K562 (cell line): ENCODE measurements around the gene CHERP.

ENCODE experiments used
- CHD1 ChIP-seq: fragments of 200-600 bp; sonication (generic); IDR thresholded peaks from one replicate; pipeline ENCODE4 v1.6.1; 2012; ENCODE audit warnings: mild to moderate bottlenecking, moderate library complexity, low read length, inconsistent platforms
- CTCF ChIP-seq, 3 experiments: IDR thresholded peaks in 2 of 3; conservative IDR thresholded peaks in 1 of 3; 2 replicates each; pipeline ENCODE4 v1.5.1; 2011 to 2012; ENCODE audit warnings: low read length in 3 of 3, mild to moderate bottlenecking in 3 of 3, control low read depth in 2 of 3, improper control_type of control experiment in 1 of 3, inconsistent platforms in 1 of 3, low read depth in 1 of 3, mixed read lengths in 1 of 3, moderate library complexity in 1 of 3; ENCODE audit not compliant: insufficient read depth in 2 of 3
- E2F5 ChIP-seq: sonication (generic); formaldehyde crosslinking; IDR thresholded peaks from 2 replicates; pipeline ENCODE4 v1.8.0; 2022; ENCODE audit warnings: mild to moderate bottlenecking, missing genetic modification reagents
- FOXK1 ChIP-seq: sonication (generic); formaldehyde crosslinking; IDR thresholded peaks from 2 replicates; pipeline ENCODE4 v1.8.0; 2022; ENCODE audit warnings: missing genetic modification reagents, mild to moderate bottlenecking, borderline replicate concordance
- JUND ChIP-seq, 2 experiments: IDR thresholded peaks; 2 replicates in 1 of 2; 3 replicates in 1 of 2; pipeline ENCODE4 v1.6.1; 2011; ENCODE audit warnings: borderline replicate concordance in 2 of 2, low read depth in 2 of 2, low read length in 2 of 2, improper control_type of control experiment in 1 of 2, missing biosample characterization in 1 of 2, missing genetic modification characterization in 1 of 2, missing genetic modification reagents in 1 of 2
- MTA1 ChIP-seq: fragments of 450-650 bp; IDR thresholded peaks from 2 replicates; pipeline ENCODE4 v1.6.1; 2017; ENCODE audit warnings: borderline replicate concordance
- NELFE ChIP-seq: IDR thresholded peaks from 2 replicates; pipeline ENCODE4 v1.6.1; 2011; ENCODE audit warnings: mild to moderate bottlenecking; ENCODE audit not compliant: insufficient read depth, insufficient read length
- OTX1 ChIP-seq: fragments of 450-650 bp; formaldehyde crosslinking; IDR thresholded peaks from 2 replicates; pipeline ENCODE4 v1.4.0; 2022; ENCODE audit warnings: mild to moderate bottlenecking
- RFX7 ChIP-seq: fragments of 250-450 bp; sonication (Bioruptor Pico); IDR thresholded peaks from 2 replicates; pipeline ENCODE4 v1.5.1; 2021; ENCODE audit warnings: mild to moderate bottlenecking
- TFAM ChIP-seq: fragments of 250-450 bp; sonication (Bioruptor Pico); conservative IDR thresholded peaks from 2 replicates; pipeline ENCODE4 v1.5.0; 2021; ENCODE audit warnings: mild to moderate bottlenecking, moderate library complexity
- ZBTB49 ChIP-seq: sonication (generic); formaldehyde crosslinking; IDR thresholded peaks from 2 replicates; pipeline ENCODE4 v1.8.0; 2022; ENCODE audit warnings: missing genetic modification reagents, mild to moderate bottlenecking, borderline replicate concordance
- ZNF408 ChIP-seq: fragments of 250-450 bp; sonication (Bioruptor Pico); IDR thresholded peaks from 2 replicates; pipeline ENCODE4 v1.4.0; 2020; ENCODE audit warnings: low read depth, mild to moderate bottlenecking, moderate library complexity
- ZNF75A ChIP-seq: fragments of 450-650 bp; formaldehyde crosslinking; IDR thresholded peaks from 2 replicates; pipeline ENCODE4 v1.4.0; 2020; ENCODE audit warnings: mild to moderate bottlenecking
- ZNF79 ChIP-seq: fragments of 250-450 bp; sonication (Bioruptor Pico); IDR thresholded peaks from 2 replicates; pipeline ENCODE4 v1.4.0; 2020; ENCODE audit warnings: low read depth, mild to moderate bottlenecking, moderate library complexity

- TF ChIP-seq ZNF75A (CRISPR knock-in tag) (no peak), ZNF79 (CRISPR knock-in tag) (no peak), ZBTB49 (CRISPR knock-in tag) (no peak), RFX7 (CRISPR knock-in tag) (no peak), ZNF408 (CRISPR knock-in tag) (no peak), TFAM (no peak), JUND (IDR thresholded peaks at IDR 0.05; ENCODE audit: borderline replicate concordance, low read depth, low read length) (no peak), JUND (tag; IDR thresholded peaks at IDR 0.05; ENCODE audit: borderline replicate concordance, low read depth, low read length) (no peak), CHD1 (no peak), OTX1 (CRISPR knock-in tag) (no peak), MTA1 (no peak), CTCF (IDR thresholded peaks at IDR 0.05 in 2 of 3, conservative IDR thresholded peaks at IDR 0.05 in 1 of 3; ENCODE audit: insufficient read depth in 2 of 3, low read depth in 1 of 3, low read length in 3 of 3) (no peak), FOXK1 (CRISPR knock-in tag) (no peak), NELFE (no peak), E2F5 (no peak)
Observed at GRCh38 chr19:16520986-16521624, 21.1 kb downstream of the CHERP start.
